Measurements from ENCODE around the gene WWTR1.

The WWTR1 gene

DNA sequence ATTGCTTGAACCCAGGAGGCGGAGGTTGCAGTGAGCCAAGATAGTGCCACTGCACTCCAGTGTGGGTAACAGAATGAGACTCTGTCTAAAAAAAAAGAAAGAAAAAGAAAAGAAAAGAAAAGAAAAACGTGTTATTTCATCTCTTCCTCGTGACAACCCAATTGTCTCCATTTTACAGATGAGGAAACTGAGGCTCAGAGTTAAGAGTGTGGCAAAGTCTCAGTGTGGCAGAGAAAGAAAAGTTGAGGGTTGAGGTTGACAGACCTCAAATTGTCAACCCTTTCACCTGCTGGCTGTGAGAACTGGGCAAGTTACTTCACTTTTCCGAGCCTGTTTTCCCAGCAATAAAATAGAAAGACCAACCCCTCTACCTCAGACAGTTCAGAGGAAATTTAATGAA lies 123.7 kb downstream of the WWTR1 start:
- DNase-seq (ENCODE audit: low spot score), result no peak

DNA sequence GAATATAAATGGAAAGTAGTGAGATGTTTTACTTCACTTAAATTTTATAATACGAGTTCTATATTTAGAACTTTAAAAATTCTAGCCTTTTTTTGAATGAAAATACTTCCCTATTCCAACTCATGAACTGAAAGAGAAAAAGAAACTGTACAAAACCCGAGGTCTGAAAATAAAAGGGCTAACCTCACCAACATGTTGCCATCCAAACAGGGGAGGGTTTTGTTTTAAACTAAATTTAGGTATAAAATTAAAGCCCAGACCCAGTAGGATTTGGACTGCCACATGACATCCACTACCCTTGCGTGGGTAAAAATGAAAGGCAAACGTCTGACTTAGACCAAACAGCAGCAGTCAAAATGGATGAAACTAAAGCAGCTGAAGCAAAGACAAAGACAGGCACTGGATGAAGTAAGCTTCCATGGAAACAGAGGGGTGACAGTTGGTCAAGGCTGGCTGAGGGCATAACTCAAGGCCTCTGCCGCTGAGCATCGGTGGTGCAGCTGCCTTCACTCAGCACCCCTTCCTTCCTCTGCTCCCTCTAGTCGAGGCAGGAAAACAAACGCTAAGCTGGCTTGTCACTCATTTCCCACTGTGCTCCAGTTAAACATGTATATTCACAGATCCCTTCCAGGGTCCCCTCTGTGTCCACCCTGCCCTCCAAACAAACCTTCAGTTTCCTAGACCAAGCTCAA lies 125.2 kb downstream of the WWTR1 start:
- no peak for DNase-seq (ENCODE audit: low spot score)

DNA sequence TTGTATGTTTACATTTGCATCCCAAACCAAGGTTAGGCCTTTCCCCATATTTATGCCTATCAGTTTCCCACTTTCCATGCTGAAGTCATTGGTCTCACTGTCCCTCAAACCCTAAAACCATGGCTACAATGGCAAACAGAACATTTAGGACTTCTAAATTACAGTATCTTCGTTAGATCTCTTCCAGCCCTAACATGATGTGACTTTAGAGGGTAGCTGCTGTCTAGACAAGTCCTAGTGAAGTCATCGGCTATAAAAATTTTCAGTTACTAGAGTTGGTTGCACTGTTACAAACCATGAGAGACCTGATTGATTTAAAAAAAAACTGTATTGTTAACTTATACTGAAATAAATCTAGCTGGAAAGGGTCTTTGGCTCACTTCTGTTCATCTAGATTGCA lies 128.7 kb downstream of the WWTR1 start:
- no peak for DNase-seq (ENCODE audit: low spot score)

DNA sequence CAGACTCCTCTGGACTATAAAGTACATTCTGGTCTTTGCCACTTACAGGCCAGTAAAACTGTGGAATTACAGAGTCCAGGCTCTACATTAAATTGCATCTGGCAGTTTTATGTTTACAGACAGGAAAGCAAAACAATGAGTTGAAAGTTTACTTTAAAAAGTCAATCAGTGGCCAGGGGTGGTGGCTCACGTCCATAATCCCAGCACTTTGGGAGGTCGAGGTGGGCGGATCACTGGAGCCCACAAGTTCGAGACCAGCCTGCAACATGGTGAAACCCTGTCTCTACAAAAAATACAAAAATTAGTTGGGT lies 129.5 kb downstream of the WWTR1 start:
- no peak for DNase-seq (ENCODE audit: low spot score)

DNA sequence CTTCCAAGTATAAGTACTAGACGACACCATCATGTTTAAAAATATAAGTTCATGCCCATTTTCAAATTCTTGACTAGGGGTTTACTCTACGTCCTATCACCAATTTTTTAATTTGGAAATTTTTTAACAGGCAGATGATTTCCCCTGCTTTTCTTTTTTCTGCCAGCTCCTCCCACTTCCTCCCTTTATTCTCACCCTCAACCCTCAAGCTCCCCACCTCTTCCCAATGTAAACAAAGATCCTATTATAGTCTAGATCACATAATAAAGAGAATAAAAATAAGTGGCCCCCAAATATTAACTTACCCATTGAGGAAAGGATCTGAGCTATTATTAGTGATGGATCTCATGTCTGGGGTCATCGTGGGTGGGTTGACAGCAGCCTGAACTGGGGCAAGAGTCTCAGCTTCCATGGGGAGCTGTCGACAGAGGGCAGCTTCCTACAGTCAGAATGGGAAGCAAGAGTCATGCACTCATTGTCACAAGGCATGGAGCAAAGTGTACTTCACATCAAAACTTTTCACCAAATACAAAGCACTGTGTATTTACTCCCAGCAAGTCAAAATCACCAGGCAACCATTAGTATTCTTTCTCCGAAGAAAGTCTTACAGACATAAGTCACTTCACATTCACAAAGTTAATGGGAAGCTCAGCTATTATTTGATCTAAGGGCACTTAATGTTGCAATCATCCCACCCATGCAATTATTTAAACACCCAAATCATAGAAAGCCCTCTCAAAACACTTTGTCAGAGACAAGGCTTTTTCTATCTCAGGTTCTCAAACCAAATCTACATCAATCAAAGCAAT lies 130.1 kb downstream of the WWTR1 start:
- no peak for DNase-seq (ENCODE audit: low spot score)

DNA sequence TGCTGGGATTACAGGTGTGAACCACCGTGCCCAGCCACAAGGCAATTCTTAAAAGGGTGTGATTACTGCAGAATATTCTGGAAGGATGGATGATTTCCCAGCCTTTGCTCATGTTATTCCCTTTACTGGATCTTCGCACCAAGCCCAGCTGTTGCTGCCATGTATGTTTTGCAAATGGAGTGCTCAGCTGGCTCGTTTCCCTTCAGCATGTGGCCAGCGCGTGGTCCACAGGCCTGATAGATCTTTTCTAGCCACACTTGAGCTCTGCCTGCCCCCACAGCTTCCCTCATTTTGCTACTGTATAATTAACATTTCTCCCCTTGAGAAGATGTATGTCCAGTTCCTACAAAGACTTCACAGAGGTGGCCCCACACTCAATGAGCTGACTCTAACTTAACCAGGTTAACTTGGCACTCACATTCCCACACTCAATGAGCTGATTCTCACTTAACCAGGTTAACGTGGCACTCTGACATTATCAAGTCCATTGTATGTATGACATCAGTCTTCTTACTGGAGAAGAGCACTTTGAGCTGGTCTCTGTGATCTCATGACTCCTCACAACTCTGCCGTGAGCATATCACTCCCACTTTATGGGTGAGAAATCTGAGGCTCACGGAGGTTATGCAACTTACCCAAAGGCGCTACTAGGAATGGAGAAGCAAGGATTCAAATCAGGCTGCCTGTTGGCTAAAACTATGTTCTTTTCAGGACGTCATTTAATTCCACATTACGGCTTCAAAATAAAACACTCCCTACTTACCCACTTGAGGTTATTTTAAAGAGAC lies 134.1 kb downstream of the WWTR1 start:
- DNase-seq (ENCODE audit: low spot score), result no peak

DNA sequence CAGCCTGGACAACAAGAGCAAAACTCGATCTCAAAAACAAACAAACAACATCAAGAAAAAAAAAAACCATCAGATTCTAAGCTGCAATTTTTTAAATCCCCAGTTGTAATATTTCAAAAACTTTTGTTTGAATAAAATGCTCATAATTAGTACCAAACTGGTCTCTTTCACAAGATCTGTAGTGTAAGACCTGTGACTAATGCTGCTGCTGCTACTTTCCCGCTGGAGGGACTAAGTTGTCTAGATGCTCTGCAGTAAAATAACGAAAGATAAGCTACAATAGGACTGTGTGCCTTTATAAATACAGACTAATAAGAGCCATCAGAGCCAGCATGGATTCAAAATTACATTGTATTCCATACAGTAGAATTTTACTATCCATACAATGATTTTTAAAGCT lies 137.9 kb downstream of the WWTR1 start:
- DNase-seq (ENCODE audit: low spot score), result no peak

DNA sequence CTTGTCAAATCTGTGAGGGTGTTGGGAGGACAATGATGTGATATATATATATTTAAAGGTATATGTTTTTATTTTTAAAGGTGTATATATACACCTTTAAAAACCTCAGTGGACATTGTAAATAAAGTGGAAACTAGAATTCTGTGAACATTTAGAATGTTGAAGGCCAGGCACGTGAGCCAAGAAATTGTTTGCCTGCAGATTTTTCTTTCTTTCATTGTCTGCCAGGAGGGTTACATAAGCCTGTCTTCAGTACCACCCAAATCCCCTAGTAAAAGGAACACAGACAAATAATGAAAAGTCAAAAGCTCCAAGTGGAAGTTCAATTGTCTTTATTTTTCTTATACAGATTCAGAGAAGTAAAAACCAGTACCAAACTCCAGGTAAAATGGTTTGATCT lies 140.9 kb downstream of the WWTR1 start:
- no peak for DNase-seq (ENCODE audit: low spot score)

DNA sequence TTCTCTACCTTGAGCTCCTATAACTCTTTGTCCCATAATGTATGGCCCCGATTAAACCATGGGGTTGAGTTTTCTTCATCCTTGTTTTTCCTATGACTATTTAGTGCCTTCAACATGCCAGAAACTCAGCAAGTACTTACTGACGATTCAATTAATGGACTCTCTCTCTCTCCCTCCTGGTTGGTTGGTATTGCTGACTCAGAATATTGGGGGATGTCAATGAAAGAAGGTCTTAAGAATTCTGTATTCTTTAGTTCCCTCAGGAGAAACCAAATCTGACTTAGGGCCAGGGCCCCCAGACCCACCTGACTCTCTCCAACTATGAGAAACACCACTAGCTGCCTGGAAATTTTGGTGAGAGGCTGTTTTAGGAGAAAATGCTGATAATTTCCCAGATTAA lies 142.6 kb downstream of the WWTR1 start:
- no peak for DNase-seq (ENCODE audit: low spot score)

DNA sequence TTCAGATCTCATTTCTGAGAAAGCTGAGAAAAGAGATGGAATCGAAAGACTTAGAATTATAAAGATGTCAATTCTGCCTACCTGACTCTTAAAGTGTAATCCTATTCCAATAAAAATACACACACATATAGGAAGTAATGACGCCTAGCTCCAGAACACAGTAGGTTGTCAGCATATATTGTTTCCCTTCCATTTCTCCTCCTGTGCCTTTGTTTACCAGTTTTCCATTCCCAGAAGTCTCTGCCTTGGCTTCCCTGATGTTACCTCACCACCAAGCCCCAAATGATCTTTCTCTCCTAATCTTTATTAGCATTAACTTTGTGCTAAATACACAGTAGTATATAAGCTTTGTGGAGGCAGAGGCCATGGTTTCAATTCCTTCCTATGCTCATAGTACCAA lies 143.4 kb downstream of the WWTR1 start:
- no peak for DNase-seq (ENCODE audit: low spot score)

DNA sequence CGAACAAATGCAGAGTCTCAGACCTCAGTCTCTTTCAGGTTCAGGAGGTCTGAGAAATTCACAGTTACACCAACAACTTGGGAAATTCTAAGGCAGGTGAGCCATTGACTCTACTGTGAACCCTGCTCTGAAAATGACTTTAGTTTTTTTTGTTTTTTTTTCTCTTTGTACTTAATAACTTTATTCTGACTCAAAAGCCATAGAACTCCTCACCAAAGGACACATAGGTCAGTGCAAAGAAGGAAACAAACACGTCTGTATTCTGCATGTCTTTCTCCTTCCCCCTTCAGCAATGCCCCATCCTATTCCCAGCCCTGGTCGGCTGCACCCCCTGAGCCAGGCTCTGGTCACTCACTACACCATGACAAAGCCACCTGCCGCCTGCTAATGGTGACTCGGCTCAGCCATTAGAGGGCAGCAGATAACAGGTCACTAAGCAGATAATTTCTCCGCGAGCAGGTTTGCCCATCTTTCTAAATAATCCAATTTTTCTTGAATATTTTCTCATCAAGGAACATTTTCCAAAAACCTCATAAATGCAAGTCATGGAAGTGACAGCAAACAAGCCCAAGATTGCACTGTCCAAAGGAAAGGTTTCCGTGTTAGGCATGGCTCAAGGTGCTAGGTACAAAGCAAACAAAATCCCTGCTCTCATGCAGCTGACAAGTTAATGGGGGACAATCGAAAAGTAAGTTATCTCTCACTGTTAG lies 145.6 kb downstream of the WWTR1 start:
- peak; percentile 68 for DNase-seq (ENCODE audit: low spot score)

DNA sequence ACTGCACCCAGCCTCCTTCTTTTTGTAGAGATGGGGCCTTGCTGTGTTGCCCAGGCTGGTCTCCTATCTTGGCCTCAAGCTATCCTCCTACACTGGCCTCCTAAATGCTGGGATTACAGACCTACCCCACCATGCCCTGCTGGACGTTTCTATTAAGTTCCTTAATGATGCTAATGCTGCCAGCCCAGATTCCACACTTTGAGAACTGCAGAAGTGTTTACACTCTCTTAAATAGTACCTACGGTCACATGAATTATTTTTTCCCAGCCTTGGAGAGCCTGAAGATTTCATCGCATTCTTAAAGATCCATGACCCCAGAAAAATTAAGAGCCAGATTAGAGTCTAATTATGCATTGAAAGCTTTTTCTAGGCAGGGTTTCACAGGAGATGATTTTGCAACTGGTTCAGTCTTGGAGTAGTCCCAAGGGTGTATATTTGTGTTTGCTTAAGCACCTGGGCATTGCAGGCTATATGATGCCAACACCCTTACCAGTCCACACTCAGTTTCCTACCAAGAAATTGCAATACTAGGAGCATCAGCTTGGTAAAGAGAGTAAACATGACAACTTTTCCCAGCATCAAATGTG lies 146.7 kb downstream of the WWTR1 start:
- DNase-seq (ENCODE audit: low spot score), result no peak

DNA sequence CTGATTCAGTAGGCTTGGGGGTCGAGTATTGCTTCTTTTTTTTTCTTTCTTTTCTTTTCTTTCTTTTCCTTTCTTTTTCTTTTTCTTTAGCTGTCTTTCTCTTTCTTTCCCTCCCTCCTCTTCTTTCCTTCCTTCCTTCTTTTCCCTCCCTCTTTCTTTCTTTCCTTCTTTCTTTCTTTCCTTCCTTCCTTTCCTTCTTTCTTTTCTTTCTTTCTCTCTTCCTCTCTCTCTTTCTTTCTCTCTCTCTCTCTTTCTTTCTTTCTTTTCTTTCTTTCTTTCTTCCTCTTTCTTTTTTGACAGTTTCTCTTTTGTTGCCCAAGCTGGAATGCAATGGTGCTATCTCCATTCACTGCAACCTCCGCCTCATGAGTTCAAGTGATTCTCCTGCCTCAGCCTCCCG lies 147.3 kb downstream of the WWTR1 start:
- no peak for DNase-seq (ENCODE audit: low spot score)

DNA sequence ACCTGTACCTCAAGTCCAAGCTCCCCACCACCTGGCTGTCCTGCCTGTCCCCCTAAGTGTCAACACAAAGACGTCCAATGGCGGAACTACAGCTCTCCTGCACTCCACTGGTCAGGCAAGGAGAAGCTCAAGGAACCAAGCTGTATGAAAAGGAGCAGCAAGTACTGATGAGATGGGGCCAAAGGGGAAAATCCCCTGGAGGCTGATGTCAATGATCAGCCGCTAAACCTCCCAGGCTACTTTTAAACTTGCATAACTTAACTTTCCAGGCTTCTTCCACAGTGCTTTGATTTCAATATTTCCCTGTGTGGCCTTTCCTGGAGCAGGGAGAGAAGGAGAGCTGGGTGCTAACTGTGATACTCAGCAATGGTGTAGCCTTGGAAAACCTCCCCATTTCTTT lies 148.3 kb downstream of the WWTR1 start:
- no peak for DNase-seq (ENCODE audit: low spot score)

DNA sequence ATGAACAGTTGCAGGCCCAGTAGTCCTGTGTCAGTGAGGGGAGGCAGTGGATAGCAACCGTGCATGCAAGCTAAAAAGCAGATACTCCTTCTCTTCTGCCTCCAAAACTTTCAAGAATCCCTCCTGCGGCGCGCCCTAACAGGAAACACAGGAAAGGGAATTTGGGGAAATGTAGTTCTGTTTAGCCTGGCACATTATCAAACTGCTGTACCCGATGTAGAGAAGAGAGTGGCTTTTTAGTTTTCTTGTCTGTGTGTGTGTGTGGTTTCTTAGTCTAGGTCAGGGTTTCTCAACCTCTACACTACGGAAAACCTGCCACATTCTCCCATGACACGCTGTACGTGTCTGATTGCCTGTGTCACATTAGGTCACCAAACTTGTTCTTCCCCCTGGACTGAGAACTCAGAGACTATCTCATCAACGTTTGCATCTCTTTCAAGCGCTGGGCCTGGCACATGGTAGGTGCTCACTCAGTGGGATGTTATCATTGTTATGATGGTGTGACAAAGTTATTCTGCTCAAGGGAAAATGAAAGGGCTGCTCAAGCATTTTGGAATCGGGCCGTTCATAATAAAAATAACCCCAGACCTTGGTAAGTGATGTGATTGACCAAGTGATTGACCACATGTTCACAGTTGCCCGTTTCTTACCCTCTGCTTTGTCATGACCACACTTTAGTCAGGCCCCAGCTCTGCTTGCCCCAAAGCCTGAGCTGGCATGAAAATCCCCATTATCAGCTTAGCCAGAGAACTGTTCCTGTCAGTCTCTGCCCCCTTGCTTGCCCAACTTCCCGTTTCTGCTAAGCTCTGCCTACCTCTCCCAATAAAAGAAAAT lies 150.1 kb downstream of the WWTR1 start:
- DNase-seq (ENCODE audit: low spot score), result no peak

DNA sequence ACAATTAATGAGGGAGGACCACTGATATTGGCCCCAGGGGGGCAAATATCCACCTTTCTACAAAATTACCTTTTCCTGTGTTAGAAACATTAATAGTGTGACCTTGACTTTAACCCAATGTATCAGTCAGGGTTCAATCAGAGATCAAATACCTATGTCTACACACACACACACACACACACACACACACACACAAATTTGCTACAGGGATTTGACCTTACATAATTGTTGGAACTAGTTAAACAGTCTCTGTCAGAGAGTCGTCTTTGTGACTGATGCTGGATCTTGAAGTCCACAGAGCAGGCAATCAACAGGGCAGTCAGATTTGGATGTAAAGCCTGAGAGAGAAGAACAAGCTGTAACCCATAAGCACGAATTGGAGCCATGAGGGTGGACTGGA lies 150.9 kb downstream of the WWTR1 start:
- DNase-seq (ENCODE audit: low spot score), result no peak

DNA sequence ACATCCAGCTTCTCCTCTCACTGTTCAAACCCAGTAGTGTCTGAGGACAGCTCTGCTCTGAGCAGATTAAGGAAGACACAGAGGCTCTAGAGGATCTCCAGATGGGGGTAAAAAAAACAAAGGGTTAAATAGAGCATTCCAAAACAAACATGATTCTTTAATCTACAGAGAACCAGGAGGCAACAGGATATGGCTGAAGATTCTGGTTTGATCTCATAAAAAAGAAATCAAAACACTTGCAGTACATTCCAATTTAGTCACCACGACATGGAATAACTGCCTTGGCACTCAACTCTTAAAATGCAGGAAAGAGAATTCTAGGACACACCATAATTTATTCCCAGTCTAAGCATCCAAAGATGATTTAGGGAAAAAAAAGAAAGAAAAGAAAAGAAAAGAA lies 151.3 kb downstream of the WWTR1 start:
- no peak for DNase-seq (ENCODE audit: low spot score)

DNA sequence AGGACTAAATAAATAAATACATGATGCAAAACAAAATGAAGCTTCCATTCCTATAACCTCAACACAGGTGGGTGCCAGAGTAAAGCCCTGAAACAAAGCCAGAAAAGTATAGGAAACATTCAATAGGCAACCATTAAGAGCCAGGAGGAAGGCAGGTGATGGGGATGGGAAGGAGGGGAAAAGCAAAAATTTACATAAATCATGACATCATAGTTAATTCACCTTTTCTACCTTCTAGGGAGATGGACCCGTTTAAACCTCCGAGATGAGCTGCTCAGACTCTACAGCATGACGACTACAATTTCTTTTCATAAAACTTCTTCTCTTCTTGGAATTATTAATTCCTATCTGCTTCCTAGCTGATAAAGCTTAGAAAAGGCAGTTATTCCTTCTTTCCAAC lies 155.4 kb downstream of the WWTR1 start:
- DNase-seq (ENCODE audit: low spot score), result no peak

DNA sequence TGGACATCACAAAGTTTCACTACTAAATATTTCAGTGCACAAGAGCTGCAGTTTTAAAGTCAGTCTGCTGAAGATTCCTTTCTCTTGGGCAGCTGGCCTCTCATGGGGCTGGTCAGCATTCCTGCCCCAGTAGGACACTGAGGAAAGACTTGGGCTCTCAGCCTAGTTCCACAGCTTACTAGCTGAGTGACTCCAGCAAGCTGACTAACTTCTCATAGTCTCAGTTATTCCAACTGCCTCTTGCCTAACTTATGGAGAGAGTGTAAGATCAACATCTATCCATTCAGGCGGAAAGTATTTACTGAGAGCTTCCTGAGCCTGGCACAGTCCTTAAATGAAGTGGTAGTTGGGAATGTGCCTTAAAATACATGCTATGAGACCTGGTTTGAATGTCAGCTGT lies 156.3 kb downstream of the WWTR1 start:
- DNase-seq (ENCODE audit: low spot score), result peak; percentile 54

DNA sequence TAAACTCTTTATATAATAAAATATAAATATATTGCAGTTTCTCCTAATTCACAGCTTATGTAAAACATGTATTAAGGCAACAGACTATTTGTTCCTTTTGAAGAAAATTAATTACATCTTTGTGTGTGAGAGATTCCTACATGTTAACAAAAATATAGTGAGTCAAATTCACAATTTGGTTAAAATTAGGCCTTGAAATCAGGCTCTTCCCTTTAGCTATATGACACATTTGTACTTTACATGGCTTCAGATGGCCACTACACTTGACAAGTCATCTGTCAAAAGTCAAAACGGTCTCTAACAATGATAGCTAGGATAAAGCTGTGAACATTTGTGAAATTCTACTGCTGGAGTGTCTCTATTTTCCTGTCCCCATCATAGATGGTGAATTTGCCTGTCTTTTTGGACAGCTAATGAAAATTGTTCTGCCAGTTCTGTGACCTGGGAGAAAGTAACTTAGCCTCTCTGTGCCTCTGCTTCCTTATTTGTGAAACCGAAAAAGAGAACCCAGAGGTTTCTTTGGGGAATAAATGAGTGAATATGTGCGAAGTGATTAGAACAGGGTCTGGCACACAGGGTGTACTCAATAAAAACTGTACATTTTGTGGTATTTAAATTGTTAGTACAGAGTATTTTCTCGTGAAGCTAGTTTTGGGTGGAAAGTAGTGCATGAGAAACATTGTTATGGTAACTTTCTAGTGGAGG lies 159.7 kb downstream of the WWTR1 start:
- DNase-seq (ENCODE audit: low spot score), result no peak

DNA sequence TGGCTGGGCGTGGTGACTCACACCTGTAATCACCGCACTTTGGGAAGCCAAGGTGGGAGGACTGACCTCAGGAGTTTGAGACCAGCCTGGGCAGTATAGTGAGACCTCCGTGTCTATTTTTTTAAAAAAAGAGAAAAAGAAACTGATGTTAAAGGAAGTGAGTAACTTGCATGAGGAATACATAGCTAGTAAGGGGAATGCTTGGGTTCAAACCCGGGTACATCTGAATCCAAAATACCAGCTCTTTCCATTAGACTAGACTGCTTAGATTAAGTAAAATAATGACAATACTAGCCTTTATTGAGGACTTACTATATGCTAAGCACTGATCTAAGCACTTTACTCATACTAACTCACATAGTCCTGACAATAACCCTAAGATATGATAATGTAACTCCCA lies 160.9 kb downstream of the WWTR1 start:
- DNase-seq (ENCODE audit: low spot score), result no peak
